AML-193 (cell line): ENCODE measurements around the gene MAP2K2.
"Not testable (repeated sequence)": the region's sequence is repeated elsewhere in the genome, so short reads cannot be mapped to it uniquely, and the experiment has no call there.

Experiments used
- DNase-seq, 2 experiments: peaks; one replicate each; lab custom pipeline; 2025; lab: John Stamatoyannopoulos, UW

The MAP2K2 gene

DNA sequence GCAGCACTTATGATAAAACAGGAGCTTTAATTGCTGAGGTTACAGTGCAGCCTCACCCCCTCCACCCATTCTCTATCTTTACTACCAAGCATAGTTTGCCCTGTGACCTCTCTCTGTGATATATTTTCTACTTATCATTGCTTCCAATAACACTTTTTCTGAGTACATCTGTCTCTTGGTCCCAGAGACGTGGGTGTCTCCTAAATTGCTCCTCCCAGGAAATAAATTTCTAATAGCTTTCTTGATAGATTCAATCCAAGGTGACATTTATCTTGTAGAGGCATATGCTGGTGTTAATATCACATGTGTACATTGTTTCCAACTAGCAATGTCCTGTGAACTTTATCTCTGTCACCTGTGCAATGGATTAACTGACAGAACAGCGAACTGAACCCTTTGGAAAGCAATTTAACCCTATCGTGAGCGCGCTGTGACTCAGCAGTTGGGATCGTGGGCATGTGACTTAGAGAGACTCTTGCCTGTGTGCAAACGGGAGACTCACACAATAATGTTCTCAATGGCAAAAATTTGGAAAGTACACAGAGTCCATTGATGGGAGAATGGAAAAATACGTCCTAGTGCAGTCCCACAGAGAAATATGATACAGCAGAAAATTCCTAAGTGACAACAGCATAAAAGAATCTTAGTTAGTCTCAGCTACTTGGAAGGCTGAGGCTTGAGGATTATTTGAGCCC lies 7.0 kb upstream of the MAP2K2 start:
- no peak for DNase-seq

DNA sequence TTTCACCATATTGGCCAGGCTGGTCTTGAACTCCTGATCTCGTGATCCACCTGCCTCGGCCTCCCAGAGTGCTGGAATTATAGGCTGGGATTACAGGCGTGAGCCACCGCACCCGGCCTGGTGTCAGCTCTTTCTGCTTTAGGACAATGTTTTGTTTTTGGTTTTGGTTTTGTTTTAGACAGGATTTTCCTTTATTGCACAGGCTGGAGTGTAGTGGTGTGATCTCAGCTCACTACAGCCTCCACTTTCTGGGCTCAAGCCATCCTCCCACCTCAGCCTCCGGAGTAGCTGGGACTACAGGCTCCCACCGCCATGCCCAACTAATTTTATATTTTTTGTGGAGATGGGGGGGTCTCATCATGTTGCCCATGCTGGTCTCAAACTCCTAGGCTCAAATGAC lies 5.1 kb upstream of the MAP2K2 start:
- not testable (repeated sequence) for DNase-seq

DNA sequence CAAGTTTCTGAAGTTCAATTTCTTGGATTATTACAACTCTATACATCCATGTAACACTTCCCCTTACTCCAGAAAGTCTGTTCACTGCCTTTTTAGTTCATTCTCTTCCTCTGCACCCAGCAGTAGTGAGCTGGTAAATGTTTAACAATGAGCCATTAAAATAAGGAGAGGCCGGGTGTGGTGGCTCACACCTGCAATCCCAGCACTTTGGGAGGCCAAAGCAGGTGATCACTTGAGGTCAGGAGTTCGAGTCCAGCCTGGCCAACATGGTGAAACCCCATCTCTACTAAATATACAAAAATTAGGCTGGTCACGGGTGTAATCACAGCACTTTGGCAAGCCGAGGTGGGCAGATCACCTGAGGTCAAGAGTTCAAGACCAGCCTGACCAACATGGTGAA lies 3.4 kb upstream of the MAP2K2 start:
- not testable (repeated sequence) for DNase-seq

DNA sequence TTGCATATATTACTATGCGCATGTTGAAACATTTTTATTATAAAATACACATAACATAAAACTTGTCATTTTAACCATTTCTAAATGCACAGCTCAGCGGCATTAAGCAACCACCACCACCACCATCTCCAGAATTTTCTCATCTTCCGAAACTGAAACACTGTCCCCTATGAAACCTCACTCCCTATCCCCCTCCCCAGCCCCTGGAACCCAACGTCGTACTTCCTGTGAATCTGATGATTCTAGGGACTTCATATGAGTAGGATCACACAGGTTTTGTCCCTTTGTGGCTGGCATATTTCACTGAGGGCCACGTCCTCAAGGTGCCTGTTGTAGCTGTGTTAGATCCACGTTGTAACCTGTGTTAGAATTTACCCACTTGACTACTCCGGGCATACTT lies 716 bp upstream of the MAP2K2 start:
- DNase-seq: no peak

DNA sequence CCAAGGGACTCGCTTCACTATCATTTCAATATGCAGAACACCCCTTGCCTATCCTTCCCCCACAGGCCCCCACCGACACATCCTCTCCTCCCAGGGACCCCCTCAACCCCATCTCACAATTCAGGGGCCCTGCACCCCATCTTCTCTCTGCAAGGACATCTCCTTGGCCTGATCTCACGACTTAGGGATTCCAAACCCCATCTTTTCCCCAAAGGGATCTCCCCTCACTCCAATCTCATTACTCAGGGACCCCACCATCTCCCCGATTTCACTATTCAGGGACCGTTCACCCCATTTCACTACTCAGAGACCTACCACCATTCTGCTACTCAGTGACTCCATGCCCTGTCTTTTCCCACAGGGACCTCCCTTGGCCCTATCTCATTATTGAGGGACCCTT lies 1.4 kb downstream of the MAP2K2 start:
- no peak for DNase-seq

DNA sequence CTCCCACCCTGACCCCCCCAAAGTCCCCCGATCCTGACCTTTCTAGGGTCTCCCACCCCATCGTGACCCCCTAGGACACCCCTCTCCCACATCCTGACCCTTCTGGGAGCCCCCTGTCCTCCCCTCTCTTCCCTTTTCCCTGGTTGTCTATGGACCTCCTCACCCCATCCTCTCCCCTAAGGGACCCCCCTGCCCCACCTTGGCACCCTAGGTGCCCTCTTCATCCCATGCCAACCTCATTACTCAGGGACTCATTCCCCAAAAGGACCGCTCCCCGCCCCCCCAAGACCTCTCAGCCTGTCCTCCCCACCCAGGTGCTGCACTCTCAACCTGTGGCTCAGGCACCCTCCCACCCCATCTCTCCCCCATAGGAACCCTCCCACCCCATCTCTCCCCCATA lies 2.1 kb downstream of the MAP2K2 start:
- no peak for DNase-seq

DNA sequence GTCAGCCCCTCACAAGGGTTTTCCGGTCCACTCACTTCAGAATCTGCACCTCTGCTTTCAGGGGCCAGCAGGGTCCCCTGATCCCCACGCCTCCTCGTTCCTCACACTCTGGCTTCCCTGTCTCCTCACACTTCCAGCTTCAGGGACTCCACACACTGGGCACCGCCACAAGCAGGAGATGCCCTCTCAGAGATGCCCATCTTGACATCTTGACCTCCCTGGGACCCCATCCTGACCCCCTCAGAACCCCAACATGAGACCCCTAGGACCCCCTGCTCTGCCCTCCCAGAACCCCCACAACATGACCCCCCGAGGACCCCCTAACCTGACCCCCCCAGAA lies 2.7 kb downstream of the MAP2K2 start:
- DNase-seq: no peak

DNA sequence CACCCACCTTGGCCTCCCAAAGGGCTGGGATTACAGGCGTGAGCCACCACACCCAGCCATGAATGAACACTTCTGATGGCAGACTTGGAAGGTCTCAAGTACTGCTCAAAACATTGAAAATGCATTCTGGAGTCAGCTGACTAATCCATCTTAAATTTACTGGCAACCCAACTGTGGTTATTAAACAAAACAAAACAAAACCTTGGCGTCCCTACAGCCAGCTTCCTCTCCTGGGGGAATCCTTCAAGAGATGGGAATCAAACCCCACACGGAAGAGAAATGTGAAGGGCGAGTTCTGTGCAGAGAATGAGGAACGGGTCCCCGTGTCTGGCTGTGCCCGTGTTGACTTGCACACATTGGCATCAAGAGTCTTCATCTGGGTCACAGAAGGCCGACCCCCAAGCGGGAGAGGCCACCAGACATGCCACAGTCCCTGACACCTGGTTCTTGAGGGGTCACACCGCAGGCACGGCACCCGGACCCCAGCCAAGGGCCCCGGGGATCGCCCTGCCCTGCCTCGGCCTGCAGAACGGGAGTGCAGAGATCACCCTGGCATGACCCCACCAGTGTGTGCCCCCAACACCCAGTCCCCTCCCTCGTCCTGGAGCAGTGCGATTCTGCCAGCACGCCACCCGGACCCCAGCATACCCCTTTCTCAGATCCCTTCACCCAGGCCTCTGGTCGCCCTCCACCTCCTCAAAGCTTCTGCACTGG lies 3.2 kb downstream of the MAP2K2 start:
- no peak for DNase-seq

DNA sequence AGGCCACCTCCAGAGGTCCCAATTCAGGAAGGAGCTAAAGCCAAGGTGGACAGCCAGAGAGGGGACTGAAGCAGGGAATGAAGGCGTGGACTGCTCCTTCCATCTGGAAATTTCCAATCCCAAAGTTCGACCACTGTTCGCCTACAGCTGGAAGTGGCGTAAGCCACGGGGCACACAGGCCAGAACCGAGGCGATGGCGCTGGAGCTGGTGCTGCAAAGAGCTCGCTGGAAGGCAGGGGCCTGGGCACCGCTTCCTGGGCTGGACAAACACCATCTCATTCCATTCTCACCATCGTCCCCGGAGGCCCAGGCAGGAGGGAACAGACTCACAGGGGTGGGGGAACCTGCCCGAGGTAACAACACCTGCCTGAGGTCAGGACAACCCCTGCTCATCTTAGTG lies 4.2 kb downstream of the MAP2K2 start:
- no peak for DNase-seq

DNA sequence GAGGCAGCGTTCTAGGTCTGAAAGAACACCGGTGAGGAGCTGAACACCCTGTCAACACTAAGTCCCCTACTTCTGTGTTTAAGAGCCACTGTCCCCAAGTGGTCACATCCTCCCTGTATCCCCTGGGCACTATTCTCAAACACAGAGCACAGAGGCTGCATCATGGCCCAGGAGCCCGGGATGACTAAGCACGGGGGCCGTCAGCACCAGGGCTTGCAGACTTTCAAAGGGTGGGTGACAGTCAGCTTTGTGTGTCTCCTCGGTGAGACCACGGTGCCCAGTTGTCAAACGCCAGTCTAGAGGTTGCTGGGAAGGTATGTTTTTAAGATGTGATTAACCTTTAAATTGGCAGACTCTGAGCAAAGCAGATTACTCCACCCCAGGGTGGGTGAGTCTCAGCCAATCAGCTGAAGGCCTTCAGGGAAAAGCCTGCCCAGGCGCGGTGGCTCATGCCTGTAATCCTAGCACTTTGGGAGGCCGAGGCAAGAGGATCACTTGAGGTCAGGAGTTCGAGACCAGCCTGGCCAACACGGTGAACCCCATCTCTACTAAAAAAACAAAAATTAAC lies 8.0 kb downstream of the MAP2K2 start:
- DNase-seq: no peak

DNA sequence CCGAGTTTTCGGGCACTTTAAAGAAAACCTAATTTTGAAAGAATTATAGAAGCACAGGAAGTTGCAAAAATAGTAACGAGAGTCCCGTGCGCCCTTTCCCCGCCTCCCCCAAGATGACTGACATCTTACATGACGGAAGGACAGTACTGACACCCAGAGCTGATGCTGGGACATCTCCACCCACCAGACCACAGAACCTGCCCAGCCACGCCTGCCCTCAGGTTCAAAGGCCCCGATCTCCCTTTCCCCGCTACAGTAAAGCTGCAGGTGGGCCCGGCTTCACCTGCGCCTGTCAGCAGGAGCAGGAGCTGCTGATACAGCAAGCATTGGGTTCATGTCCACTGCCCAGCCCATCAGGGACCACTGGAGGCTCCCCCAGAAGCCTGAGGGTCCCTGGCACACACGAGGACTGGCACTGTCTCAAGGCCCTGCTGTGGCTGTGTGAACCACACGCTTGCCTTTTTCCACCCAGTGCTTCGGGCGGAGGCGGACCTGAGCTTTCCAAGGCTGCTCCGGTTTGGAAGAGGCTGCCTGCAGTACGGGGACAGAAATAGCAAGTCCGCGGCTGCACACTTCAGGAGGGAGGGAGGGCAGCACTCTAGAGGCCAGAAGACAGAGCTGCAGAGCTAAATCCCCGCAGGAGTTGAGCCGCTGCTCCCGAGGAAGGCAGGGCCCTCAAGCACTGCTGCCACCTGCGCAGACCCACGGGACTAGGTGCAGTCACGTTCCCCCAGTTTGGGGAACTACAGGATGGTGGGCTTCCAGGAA lies 8.7 kb downstream of the MAP2K2 start:
- DNase-seq: no peak

DNA sequence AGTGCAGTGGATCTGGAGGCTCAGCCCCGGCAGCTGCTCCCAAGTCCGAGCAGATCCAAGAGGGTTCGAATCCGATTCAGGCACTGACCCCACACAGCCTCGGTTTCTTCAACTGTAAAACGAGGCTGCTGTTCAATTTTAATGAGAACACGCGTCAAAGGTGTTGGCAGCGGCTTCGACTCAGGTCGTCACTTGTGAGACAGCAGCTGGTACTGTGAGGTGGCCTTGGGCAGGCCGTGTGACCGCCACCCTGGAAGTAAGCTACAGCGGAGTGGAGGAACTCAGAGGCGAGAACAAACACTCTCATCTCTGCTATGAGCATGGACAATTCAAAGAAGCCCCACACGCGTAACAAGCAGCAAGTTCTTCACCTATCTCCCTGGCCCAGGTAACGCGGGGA lies 9.7 kb downstream of the MAP2K2 start:
- DNase-seq: no peak

DNA sequence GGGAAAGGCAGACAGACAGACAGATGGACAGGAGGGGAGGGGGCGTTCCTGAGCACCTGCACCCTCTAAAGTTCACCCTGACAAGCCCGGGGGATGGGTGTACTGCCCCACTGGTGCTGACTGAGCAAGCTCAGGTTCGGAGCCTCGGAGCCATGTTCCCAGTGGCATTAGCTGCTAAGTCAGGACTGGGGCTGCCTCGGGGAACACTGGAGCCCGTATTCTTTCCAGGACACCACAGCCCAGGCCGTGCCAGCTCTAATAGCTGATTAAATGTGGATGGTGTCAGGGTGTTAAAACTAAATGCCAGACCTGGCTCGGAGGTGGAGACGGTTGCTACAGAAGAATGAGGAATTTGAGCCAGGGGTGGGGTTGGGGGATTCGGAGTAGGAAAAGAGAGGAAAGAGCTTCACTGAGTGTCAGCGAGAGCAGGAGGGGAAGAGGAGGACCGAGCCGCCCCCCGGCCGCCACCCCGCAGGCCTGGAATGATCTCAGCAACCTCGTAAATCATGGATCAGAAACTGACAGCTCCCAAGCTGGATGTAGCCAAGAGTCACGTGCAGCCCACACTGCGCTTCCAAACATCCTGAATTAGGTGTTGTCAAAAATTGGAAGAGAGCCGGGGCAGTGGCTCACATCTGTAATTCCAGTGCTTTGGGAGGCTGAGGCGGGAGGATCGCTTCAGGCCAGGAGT lies 10.4 kb downstream of the MAP2K2 start:
- DNase-seq: no peak

DNA sequence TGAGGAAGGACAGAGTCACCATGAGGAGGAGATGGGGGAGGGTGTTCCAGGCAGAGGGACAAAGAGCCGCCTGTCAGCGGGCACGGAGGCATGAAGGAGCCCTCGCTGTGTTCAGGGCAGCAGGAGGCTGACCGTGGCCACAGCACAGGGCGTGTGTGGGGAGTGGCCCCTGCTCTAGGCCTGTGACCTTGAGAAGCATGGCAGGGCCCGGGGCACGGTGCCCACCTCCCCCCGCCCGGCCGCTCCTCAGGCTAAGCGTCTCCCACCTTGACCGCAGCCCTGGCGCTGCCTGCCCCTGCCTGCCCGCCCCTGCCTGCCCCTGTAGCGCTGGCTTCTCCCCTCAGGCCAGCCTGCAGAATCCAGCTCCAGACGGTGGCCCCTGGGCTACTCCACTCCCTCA lies 11.6 kb downstream of the MAP2K2 start:
- no peak for DNase-seq

DNA sequence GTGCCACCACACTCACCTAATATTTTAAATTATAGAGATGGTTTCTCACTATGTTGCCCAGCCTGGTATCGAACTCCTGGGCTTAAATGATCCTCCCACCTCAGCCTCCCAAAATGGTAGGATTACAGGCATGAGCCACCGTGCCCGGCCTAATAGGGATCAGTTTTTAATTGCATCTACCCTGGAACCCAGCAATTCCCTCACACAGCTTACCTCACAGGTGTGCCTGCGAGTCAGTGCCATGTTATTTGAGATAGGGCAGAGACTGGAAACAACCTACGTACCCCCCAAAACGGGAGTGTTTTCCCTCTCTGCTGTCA lies 14.3 kb downstream of the MAP2K2 start:
- DNase-seq: no peak

DNA sequence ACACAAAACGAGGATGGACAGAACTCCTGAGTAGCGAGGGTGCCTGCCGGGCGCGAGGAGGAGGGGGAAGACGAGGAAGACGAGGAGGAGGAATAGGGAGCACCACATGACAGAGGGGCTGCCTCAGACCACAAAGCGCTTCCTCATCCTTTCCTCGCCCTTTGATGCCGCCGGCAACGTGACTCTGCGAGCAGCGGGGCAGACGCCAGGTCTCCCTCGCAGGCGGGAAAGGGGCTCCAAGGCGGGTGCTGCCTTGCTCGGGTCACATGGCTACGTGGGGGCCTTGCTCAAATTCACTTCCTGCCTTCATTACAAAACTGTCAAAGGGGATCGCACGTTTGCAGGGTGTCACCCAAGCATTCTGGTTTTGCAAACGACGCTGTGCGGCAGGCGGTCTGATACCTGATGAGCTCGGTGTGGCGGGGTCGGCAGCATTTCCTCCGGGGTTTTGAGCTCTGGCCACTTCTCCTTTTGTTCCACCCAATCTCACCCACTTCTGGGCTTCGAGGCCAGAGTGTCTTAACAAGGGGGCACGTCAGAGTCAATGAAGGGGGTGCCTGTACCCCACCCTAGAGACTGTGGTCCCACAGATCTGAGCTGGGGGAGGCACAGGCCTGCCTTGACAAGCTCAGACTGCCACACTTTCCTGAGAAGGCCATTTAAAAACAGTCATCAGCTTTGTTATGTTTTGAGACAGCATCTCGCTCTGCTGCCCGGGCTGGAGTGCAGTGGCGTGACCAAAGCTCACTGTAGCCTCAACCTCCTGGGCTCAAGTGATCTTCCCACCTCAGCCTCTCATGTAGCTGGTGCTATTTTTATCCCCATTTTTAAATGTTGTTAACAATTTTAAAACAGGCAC lies 14.9 kb downstream of the MAP2K2 start:
- DNase-seq: peak; percentile 88 to 91

DNA sequence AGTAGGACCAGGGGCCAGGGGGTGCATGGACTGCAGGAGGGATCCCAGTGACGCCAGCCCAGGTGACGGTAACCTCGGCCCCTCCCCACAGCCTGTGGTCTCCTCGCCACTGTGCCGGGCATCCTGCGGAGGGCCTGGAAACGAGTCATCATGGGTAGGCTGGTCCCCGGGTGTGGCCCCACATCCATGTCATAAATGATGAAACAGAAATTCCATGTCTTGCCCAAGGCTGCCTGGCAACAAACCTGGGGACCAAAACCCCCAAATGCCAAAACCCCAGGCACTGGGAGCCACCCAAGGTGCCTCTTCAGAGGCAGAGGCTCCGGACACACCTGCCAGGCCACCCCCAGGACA lies 20.9 kb downstream of the MAP2K2 start:
- DNase-seq: no peak

DNA sequence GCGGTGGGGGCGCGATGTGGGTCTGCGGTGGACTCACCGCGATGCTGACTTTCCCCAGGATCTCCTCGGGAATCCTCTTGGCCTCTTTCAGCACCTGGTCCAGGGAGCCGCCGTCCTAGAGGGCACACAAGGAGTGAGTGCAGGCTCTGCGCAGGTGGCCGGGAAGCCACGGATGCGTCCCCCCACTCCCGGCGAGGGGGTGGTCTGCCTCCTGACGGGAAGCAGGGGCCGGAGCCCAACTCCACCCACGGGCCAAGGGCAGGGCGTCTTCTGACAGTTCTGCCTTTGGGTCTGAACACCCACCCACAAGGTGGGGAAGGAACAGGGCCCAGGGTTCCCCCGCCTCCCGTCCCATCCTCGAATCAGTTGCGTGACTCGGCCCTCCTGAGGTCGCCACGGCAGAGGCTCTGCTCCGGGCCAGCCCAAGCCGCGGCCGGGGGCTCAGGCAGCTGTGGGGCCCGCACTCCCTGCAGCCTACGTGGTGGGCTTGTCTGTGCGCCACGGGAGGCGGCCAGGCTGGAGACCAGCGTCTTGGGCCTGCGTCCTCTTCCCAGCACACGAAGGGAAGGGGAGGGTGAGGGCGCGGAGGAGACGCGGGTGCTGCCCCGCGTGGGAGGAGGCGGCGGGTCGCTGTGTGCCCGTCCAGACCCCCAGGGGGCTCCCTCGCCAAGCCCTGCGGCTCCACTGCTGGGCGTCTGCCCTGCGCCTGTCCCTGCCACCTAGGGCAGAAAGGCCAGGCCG lies 21.4 kb downstream of the MAP2K2 start:
- no peak for DNase-seq

DNA sequence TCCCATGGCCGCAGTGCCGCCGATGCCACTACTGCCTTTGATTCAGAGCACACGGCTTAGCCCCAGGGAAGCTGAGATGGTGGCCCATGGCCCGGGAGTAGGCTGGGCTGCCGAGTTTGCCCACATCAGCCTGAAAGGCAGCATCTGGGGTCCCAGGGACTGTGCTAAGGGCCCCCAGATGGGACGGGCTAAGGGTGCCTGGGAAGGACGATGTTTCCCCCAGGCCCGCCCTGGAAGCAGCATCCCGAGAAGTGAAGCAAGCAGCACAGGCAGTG lies 22.5 kb downstream of the MAP2K2 start:
- no peak for DNase-seq

DNA sequence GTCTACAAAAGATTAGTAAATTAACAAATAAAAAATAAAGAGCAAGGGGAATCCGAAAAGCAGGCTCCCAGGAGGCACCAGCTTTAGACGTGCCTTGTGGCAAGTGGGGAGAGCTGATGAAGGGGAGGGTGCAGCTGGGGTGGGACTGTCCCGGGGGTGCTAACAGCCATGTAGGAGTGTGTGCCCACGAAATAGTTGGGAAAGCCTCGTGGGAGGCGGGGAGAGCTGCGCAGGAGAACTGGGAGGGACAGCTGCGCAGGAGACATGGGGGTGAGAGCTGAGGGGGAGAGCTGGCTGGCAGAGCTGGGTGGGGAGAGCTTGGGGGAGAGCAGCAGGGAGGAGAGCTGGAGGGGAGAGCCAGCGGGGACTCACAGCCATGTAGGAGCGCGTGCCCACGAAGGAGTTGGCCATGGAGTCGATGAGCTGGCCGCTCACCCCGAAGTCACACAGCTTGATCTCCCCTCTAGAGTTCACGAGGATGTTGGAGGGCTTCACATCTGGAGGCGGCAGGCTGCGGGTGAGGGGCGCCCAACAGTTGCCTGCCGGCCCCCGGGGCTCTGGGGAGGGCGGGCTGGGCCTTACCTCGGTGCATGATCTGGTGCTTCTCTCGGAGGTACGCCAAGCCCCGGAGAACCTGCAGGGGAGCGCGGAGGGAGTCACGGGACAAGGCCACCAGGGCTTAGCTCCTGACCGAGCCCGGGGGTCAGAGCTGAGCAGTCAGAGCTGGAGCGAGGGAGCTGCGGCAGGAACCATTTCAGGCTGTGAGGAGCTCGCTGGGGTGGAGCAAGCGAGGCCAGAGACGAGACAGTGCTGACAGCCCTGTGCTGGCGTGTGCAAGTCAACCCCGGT lies 23.1 kb downstream of the MAP2K2 start:
- no peak for DNase-seq
